ENCODE results near the gene IL1B. TPM values are rescaled to one million over a fixed set of nuclear protein-coding genes. Genes with fewer than 3 reads are reported as not detected.

The IL1B gene
- total and polyA plus RNA-seq, 2 of the 8 experiments (the other 6 are each of a cell fraction or from before 2014, with no cell fraction given) = not detected

DNA sequence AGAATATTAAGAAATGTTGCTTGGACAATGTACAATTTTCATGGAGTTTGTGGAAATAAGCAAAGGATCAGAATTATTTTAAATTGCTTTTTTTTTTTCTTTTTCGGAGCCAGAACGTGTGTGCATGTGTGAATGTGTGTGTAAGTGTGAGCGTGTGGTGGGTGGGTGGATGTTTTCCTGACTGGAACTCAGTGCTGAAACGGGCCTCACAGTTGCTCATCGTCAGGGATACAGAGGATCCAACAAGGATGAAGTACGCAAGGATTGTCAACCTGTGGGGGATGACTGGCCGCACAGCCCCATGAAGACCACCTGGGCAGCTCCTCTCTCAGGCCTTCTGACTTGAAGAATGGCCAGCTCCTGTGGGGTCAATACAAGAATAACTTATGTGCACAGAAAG is 17.5 kb downstream of the IL1B start:
- no peak overlapping the region for H2AFZ ChIP-seq (ENCODE audit: low read length)
- H3K56ac ChIP-seq (replicated peaks; ENCODE audit: insufficient read length, low read depth, low read length) = no peak overlapping the region
- H3K27ac ChIP-seq (ENCODE audit: low read depth, low read length) = no peak overlapping the region
- H3K23ac ChIP-seq (ENCODE audit: insufficient read length) = no peak overlapping the region
- no peaks in the 10 kb centered on the region for H3K36me3 ChIP-seq (ENCODE audit: control insufficient read depth in 2 of 4, insufficient read depth in 4 of 4, low read length in 3 of 4)
- DNase-seq (ENCODE audit: low read depth in 1 of 2, low spot score in 2 of 2) (no peak), FAIRE-seq (no peak)
- H4K20me1 ChIP-seq (replicated peaks in 1 of 2; ENCODE audit: control insufficient read depth in 1 of 2, insufficient read depth in 2 of 2, low read length in 2 of 2) = no peaks in the 10 kb centered on the region
- no peak overlapping the region for H3K14ac ChIP-seq (ENCODE audit: insufficient read length)
- WGBS, 2 experiments (ENCODE audit: extremely low coverage in 1 of 2, insufficient coverage in 1 of 2, insufficient read length in 1 of 2, insufficient replicate concordance in 2 of 2, low coverage in 1 of 2, low lambda C conversion rate in 2 of 2, missing lambda C conversion rate in 1 of 2) = 85% methylated on average over 7 of the region's 7 CpGs; no CpG with 5 or more reads in 1 of the 2 experiments
- ChIA-PET CTCF (ENCODE audit: partially characterized antibody) (interaction anchor here (1.1 kb wide), 1 partner anchor 11 kb away, joined by 5 read pairs; no protein-coding TSS in a partner anchor), POLR2A (ENCODE audit: partially characterized antibody) (interaction anchor here (0.6 kb wide), 1 partner anchor 11 kb away, joined by 3 read pairs; no protein-coding TSS in a partner anchor)
- H3K9ac ChIP-seq (replicated peaks in 1 of 4; ENCODE audit: extremely low read depth in 1 of 4, low read depth in 3 of 4, low read length in 3 of 4) = no peak overlapping the region
- H2BK120ac ChIP-seq (replicated peaks; ENCODE audit: low read depth, low read length) = peak overlapping the region; percentile 24
- no peak overlapping the region; the same call in 1 of the 2 replicates for H2BK5ac ChIP-seq (ENCODE audit: low read depth, low read length)
- no peak overlapping the region; the same call in 1 of the 2 replicates for H2BK15ac ChIP-seq (ENCODE audit: low read length)
- no peak overlapping the region for H4K8ac ChIP-seq (ENCODE audit: extremely low read depth, insufficient read depth, low read length)
- H3K4me2 ChIP-seq (ENCODE audit: insufficient read depth in 1 of 2, low read depth in 2 of 2, low read length in 2 of 2) = no peak overlapping the region
- no peak overlapping the region for H4K91ac ChIP-seq (replicated peaks; ENCODE audit: insufficient read length, low read length)
- H3K23me2 ChIP-seq (ENCODE audit: low read depth, low read length) = no peaks in the 10 kb centered on the region
- H3K79me2 ChIP-seq (ENCODE audit: control insufficient read depth in 1 of 2, insufficient read depth in 2 of 2, low read length in 2 of 2) = no peaks in the 10 kb centered on the region
- H4K5ac ChIP-seq (ENCODE audit: insufficient read length, low read depth, low read length) = no peak overlapping the region
- peaks cover 0 to 2% (median 0%) of the 10 kb centered on the region in 4 experiments; a peak in 1 of 7 replicates for H3K27me3 ChIP-seq (replicated peaks in 1 of 4; ENCODE audit: control insufficient read depth in 3 of 4, extremely low read depth in 1 of 4, insufficient read depth in 3 of 4, low read length in 3 of 4)
- peak overlapping the region; percentile 60; the same call in 1 of the 2 replicates for H3K18ac ChIP-seq (ENCODE audit: extremely low read depth, low read length)
- H2AK5ac ChIP-seq (ENCODE audit: low read depth, low read length) = no peak overlapping the region
- H2BK20ac ChIP-seq (ENCODE audit: low read length) = 0 out of 2 replicates have a peak overlapping the region, but pooled peaks have one; percentile 90
- H2BK12ac ChIP-seq (ENCODE audit: low read depth, low read length) = peak overlapping the region; percentile 92; the same call in 1 of the 2 replicates
- H3K4me1 ChIP-seq (replicated peaks in 1 of 4; ENCODE audit: control insufficient read depth in 3 of 4, insufficient read depth in 4 of 4, low read length in 3 of 4) = peaks cover 0 to 19% (median 6%) of the 10 kb centered on the region in 4 experiments; a peak in 5 of 7 replicates
- H3K4me3 ChIP-seq (ENCODE audit: extremely low read depth in 1 of 4, insufficient read depth in 2 of 4, low read depth in 3 of 4, low read length in 4 of 4) = no peak overlapping the region
- TF ChIP-seq NRF1 (IDR thresholded peaks at IDR 0.05; ENCODE audit: low read depth, low read length) (no peak), KDM5A (IDR thresholded peaks at IDR 0.05; ENCODE audit: low read length) (no peak), YY1 (IDR thresholded peaks at IDR 0.05; ENCODE audit: low read depth, low read length) (no peak), SUZ12 (IDR thresholded peaks at IDR 0.05; ENCODE audit: low read length) (no peak), RBBP5 (IDR thresholded peaks at IDR 0.05; ENCODE audit: borderline replicate concordance, low read depth, low read length) (no peak), CBX5 (IDR thresholded peaks at IDR 0.05; ENCODE audit: low read depth, low read length) (no peak), SIRT6 (IDR thresholded peaks at IDR 0.05; ENCODE audit: low read length) (no peak), ASH2L (IDR thresholded peaks at IDR 0.05; ENCODE audit: low read length) (no peak), GABPA (IDR thresholded peaks at IDR 0.05; ENCODE audit: borderline replicate concordance, insufficient read depth, low read length) (no peak), CHD2 (IDR thresholded peaks at IDR 0.05; ENCODE audit: low read length) (no peak), RXRA (IDR thresholded peaks at IDR 0.05; ENCODE audit: insufficient read depth, low read depth, low read length) (no peak)
- TF ChIP-seq, protein P1, sequence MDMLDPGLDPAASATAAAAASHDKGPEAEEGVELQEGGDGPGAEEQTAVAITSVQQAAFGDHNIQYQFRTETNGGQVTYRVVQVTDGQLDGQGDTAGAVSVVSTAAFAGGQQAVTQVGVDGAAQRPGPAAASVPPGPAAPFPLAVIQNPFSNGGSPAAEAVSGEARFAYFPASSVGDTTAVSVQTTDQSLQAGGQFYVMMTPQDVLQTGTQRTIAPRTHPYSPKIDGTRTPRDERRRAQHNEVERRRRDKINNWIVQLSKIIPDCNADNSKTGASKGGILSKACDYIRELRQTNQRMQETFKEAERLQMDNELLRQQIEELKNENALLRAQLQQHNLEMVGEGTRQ (IDR thresholded peaks at IDR 0.05; ENCODE audit: low read length) = no peak
- no peaks in the 10 kb centered on the region for H3K9me3 ChIP-seq (ENCODE audit: insufficient read depth in 2 of 2, low read depth in 1 of 2, low read length in 1 of 2)
- H3K4ac ChIP-seq (replicated peaks; ENCODE audit: insufficient read length, low read depth, low read length) = no peak overlapping the region
- no peaks in the 10 kb centered on the region for H3K79me1 ChIP-seq (ENCODE audit: low read depth, low read length)

Measured in H1 (cell line).